ENCODE data around the gene FN1.

FN1 gene

GRCh38 chr2:215405722-215406581 lies 29.9 kb downstream of the FN1 start:
- H3K36me3 ChIP-seq (ENCODE audit: control insufficient read depth in 2 of 2, insufficient read depth in 1 of 2, low read length in 2 of 2): peaks cover 26 to 67% of the 10 kb centered on the region in 2 experiments
- H3K4me3 ChIP-seq (ENCODE audit: low read depth, low read length): no peak overlapping the region
- no peaks in the 10 kb centered on the region for H3K9me3 ChIP-seq (ENCODE audit: control insufficient read depth, insufficient read depth, low read depth, low read length)
- TF ChIP-seq ZNF707 (tag by site-specific recombination; IDR thresholded peaks at IDR 0.05) (no peak), ZNF610 (tag by site-specific recombination; IDR thresholded peaks at IDR 0.05; ENCODE audit: borderline replicate concordance) (no peak), ZNF324 (tag by site-specific recombination; IDR thresholded peaks at IDR 0.05) (no peak), HOXD13 (CRISPR knock-in tag; IDR thresholded peaks at IDR 0.05; ENCODE audit: borderline replicate concordance) (no peak), PRDM2 (tag by site-specific recombination; IDR thresholded peaks at IDR 0.05; ENCODE audit: borderline replicate concordance) (no peak), SALL2 (tag by site-specific recombination; IDR thresholded peaks at IDR 0.05; ENCODE audit: borderline replicate concordance) (no peak), ZNF175 (tag by site-specific recombination; IDR thresholded peaks at IDR 0.05) (no peak), ZNF394 (tag by site-specific recombination; IDR thresholded peaks at IDR 0.05; ENCODE audit: borderline replicate concordance) (no peak), SP2 (tag by site-specific recombination; IDR thresholded peaks at IDR 0.05) (no peak)
- POLR2A ChIA-PET: interaction anchor here (0.6 kb wide), 1 partner anchor 23 kb away, joined by 3 read pairs; no protein-coding TSS in a partner anchor
- no peak overlapping the region for H3K27ac ChIP-seq (ENCODE audit: extremely low read depth, low read depth, low read length)
- CTCF ChIA-PET: no interaction called here
- H3K4me1 ChIP-seq (ENCODE audit: control insufficient read depth, insufficient read depth, low read length): no peaks in the 10 kb centered on the region

GRCh38 chr2:215404348-215405012 lies 31.4 kb downstream of the FN1 start:
- ChIA-PET CTCF (no interaction called here), POLR2A (no interaction called here)
- Histone ChIP-seq H3K4me3 (ENCODE audit: low read depth, low read length) (no peak overlapping the region), H3K27ac (ENCODE audit: extremely low read depth, low read depth, low read length) (no peak overlapping the region), H3K4me1 (ENCODE audit: control insufficient read depth, insufficient read depth, low read length) (no peaks in the 10 kb centered on the region), H3K36me3 (ENCODE audit: control insufficient read depth in 2 of 2, insufficient read depth in 1 of 2, low read length in 2 of 2) (peaks cover 26 to 59% of the 10 kb centered on the region in 2 experiments), H3K9me3 (ENCODE audit: control insufficient read depth, insufficient read depth, low read depth, low read length) (no peaks in the 10 kb centered on the region)
- TF ChIP-seq ZNF571 (tag by site-specific recombination; IDR thresholded peaks at IDR 0.05) (no peak), ZNF548 (tag by site-specific recombination; IDR thresholded peaks at IDR 0.05) (no peak), ZNF626 (tag by site-specific recombination; IDR thresholded peaks at IDR 0.05) (no peak), ZNF747 (tag by site-specific recombination; IDR thresholded peaks at IDR 0.05) (no peak), SALL2 (tag by site-specific recombination; IDR thresholded peaks at IDR 0.05; ENCODE audit: borderline replicate concordance) (no peak), ZNF701 (tag by site-specific recombination; IDR thresholded peaks at IDR 0.05) (no peak), ZSCAN4 (tag by site-specific recombination; IDR thresholded peaks at IDR 0.05) (no peak)
